GM18526 (cell line): ENCODE results near the gene FKBP1B.
A peak's percentile ranks its signal among the peaks of the same experiment; 100 is the strongest.

ENCODE experiments used
- POLR2A ChIP-seq: IDR thresholded peaks from 3 replicates; pipeline ENCODE4 v1.6.1; 2011; ENCODE audit not compliant: insufficient read length; ENCODE audit errors: extremely low read depth

FKBP1B gene

GRCh38 chr2:24080701-24081100 lies 31.2 kb downstream of the FKBP1B start:
- TF ChIP-seq POLR2A: no peak

GRCh38 chr2:24082787-24083566 lies 33.4 kb downstream of the FKBP1B start:
- no peak for TF ChIP-seq POLR2A

- TF ChIP-seq POLR2A: peak; percentile 38
Measured at GRCh38 chr2:24083567-24084385, 34.2 kb downstream of the FKBP1B start.

GRCh38 chr2:24084386-24085199 lies 35.1 kb downstream of the FKBP1B start, which contains the start of gene TP53I3:
Gene TP53I3, minus strand, starts transcription at chr2:24084834. Its CDS starts 508 bp downstream, at chr2:24084326.
- TF ChIP-seq POLR2A: peak; percentile 33

GRCh38 chr2:24085200-24085489 lies 35.6 kb downstream of the FKBP1B start:
- no peak for TF ChIP-seq POLR2A

- TF ChIP-seq POLR2A: no peak
Measured at GRCh38 chr2:24086241-24086640, 36.7 kb downstream of the FKBP1B start.

GRCh38 chr2:24087032-24087431 lies 37.5 kb downstream of the FKBP1B start:
- no peak for TF ChIP-seq POLR2A

GRCh38 chr2:24088821-24089359 lies 39.3 kb downstream of the FKBP1B start:
- TF ChIP-seq POLR2A: no peak

GRCh38 chr2:24101992-24102391 lies 52.5 kb downstream of the FKBP1B start:
- TF ChIP-seq POLR2A: no peak

- no peak for TF ChIP-seq POLR2A
Measured at GRCh38 chr2:24102677-24103076, 53.1 kb downstream of the FKBP1B start.

GRCh38 chr2:24104110-24104650 lies 54.6 kb downstream of the FKBP1B start:
- TF ChIP-seq POLR2A: no peak

- TF ChIP-seq POLR2A: no peak
Measured at GRCh38 chr2:24104906-24105305, 55.4 kb downstream of the FKBP1B start.

- no peak for TF ChIP-seq POLR2A
Measured at GRCh38 chr2:24105816-24106215, 56.3 kb downstream of the FKBP1B start.

- TF ChIP-seq POLR2A: no peak
Measured at GRCh38 chr2:24106786-24107185, 57.2 kb downstream of the FKBP1B start.

GRCh38 chr2:24107336-24107735 lies 57.8 kb downstream of the FKBP1B start:
- TF ChIP-seq POLR2A: no peak
